HG03457 (cell line): ENCODE data around the gene MFSD6L.
"Not testable (repeated sequence)": the region's sequence is repeated elsewhere in the genome, so short reads cannot be mapped to it uniquely, and the experiment has no call there.

Source experiments
- ATAC-seq: cut with Tn5 transposase; IDR thresholded peaks from one replicate; pipeline ENCODE4 v1.9.1; 2021; ENCODE audit warnings: moderate number of reproducible peaks; ENCODE audit not compliant: unreplicated experiment

MFSD6L gene

DNA sequence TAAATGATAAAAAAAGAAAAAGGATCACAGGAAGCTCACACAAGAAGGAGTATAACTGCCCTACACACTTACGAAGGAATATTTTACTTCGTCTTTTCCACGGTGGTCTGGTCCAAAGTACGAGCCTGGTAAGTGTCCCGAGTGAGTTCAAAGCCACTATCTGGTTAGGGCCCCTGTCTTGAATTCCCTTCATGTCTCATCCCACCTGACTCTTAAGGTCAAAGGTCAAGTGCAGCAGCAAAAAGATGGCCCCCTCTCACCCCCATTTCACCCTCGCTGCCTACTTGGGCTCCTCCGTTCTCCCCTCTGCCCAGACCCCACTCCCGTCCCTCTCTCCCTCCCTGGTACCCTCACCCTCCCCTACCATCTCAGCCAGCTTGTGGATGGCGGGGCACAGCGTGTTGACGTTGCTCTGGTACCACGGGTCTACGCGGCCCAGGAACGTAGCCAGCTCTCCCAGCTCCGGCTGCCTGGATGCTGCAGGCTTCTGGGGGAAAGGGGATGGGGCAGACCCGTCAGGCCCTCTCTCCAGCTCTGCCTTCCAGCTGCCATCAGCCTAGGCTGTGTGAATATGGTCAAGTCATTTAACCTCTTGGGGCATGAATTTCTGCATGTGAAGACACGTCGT lies 27.8 kb upstream of the MFSD6L start:
- ATAC-seq, result no peak

DNA sequence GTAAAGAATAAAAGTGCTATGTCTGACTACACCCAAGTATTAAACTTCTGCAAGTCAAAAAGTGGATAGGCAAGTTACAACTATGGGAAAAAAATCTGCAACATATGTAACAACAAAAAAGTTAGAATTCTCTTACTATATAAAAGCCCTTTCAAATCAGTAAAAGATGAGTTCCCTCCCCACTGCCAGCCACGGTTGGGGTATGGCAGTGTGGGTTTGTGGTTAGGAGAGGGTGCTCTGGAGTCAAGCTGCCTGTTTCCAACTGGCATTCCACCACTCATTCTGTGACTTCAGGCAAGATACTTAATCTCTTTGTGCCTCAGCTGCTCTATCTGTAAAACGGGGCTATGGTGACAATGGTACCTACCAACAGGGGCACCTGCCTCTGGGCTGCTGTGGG lies 26.6 kb upstream of the MFSD6L start:
- ATAC-seq, result no peak

DNA sequence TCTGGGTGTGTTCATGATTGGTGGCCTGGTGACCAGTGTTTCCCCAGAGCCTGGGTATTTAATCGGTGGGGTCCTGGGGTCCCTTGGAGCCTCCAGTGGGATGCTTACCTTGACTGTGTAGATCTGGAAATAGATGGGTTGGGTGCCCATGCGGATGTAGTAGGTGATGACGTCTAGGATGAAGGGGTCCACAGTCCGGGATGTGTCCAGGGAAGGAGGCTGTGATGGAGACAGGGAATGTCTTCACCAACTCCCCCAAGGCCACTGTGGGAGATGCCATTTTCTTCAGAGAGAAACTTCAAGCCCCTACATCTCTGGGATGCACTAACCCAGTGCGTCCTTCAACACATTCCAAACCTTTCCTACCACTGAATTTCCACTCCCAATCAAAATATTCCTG lies 24.1 kb upstream of the MFSD6L start:
- ATAC-seq, result no peak

DNA sequence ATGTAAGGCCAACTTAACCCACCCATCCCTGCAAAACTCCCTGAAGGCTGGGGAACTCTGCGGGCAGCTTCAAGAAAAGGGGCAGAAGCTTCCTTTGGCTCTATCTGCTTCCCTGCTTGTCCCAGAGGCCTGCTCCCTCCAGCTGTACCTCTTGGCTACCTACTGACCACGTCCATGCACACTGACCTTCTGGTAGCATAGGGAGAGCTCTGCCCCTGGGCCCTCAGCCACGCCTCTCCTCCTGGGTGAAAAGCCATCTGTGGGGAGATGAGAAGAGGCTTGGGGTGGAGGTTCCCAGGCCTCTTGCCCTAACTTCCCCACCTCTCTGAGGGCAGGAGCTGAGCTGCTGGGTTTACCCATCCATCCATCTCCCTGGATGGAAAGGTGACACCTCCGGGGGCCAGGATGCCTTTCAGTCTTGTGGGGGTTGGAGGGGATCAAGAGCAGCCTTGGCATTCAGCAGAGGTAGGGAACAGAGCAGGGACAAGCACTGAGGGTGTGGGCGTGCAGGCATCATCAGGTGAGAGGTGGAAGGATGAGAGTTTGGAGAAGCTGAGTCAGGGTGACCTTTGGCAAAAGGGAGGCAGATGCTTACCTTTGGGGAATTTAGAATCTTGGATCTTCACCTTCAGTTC lies 23.4 kb upstream of the MFSD6L start:
- no peak for ATAC-seq

DNA sequence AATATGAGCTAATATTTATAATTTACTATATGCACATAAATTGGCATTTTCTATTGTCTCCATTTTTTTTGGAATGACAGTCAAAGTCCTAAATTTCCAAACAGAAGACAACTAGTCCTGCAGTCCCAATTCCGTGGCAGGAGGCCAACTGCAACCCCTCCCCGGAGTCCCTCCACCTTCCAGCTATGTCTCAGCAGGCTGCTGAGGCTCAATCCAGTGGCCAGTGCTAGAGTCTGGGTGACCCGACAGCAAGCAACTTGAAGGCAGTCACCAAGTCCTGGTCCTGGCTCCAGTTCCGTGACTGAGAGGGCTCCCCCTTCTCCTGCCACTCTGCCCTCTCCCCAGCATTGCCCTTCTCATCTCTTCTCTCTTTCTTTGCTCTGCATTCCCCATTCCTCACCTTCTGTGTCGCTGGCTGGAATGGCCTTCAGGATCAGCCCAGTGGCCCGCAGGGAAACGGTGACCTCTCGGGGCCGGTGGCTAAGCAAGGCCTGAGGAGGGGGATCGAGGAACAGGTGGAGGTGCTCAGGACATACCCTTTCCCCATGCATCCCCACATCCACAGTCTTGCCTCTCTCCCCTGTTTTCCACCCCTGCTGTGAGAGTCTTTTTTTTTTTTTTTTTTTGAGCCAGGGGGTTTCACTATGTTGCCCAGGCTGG lies 22.4 kb upstream of the MFSD6L start:
- no peak for ATAC-seq

DNA sequence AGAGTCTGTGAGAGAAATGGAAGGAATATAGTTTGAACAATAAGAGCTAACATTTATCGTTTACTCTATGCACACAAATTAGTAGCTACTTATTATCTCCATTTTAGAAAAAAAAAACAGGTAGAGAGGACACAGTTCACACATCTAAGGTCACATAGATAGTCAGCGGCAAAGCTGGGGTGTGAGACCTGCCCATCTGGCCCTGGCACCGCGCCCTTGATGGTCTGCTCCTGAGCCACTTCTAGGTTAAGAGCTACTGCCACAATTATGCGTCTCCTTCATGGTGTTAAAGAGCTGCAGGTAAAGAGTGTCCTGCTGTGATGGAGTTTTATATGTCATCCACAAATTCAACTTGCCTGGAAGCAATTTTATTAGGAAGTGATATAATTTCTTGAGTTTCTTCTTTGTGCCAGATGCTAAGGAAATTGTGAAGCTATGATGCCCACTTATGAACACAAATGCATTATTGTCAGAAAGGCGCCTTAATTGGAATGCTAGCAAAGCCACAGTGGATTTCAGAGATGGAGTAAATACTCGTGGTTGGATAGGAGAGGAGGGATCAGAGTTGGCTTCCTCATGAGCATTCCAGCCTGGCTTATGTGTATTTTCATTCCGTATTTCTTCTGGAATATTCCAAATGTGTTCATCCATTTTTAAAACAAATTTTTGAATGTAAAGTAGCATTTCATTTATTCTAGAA lies 21.3 kb upstream of the MFSD6L start:
- ATAC-seq, result no peak

DNA sequence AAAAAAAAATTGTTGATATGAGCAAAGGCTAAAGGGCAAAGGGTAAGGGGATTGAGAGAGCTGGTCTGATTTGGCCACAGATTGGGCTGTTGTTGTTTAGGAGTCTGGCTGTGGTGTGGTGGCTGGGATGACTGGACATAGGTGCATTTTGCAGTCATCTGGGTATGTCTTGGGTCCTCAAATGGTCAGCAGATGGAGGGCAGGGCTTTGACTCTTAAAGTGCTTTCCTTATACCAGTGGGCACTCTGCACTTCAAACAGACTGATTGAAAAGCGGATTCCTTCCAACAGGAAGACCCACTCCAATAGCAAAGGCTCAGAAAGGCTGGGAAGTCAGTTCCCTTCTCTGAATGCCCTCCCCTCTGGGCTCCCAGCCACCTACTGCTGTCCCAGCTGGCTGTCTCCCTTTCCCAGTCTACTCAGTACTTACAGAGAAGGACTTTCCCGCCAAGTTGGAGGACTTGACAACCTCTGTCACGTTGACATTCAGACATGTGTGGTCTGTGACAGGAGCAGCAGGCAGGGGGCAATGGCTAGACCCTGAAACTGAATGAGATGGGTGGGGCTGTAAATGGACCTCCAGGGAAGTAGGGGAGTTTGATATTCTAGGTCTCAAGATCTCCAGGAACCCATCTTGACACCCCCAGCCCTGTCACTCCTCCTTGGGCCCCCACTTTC lies 19.6 kb upstream of the MFSD6L start:
- no peak for ATAC-seq

DNA sequence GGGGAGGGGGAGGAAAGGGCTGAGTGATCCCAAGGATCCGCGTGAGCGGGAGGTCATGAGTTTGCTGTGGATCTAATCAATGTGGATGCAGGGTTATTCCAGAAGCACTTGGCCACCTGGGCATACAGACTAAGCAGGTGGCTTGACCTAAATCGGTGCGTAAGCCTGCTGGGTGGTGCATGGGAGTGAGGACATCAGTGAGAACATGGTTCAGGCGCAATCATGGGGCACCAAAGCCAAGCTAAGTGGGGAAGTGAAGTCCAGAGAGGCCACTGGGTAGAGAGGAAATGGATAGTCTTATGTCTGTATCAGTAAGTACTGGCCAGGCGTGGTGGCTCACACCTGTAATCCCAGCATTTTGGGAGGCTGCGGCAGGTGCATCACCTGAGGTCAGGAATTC lies 18.9 kb upstream of the MFSD6L start:
- no peak for ATAC-seq

DNA sequence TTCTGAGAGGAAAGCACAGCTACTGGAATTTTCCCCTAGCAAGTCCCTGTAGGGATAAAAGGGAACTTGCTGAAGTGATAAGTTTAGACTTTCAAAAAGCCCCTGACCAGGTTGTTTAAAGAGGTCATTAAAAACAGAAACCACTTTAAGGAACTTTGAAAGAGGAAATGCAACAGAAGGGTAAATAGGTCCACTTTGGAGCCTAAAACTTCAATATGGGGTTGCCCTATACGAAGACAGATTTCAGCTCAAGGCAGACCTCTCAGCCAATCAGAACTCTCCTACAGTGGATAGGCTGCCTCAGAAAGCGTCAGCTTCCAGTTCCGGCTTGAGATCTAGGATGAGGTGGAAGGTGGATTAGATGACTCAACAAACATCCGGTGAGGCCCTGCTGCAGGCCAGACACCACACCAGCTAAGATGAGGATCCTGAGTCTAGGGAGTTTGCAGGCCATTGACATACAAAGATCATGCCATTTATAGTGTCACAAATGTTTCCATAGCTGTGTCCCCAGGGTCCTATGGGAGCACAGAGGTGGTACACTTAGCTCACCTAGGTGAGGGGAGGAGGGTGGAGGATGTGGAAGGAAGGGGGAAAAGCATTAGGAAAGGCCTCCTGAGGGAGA lies 7.9 kb upstream of the MFSD6L start:
- peak; percentile 86 for ATAC-seq

DNA sequence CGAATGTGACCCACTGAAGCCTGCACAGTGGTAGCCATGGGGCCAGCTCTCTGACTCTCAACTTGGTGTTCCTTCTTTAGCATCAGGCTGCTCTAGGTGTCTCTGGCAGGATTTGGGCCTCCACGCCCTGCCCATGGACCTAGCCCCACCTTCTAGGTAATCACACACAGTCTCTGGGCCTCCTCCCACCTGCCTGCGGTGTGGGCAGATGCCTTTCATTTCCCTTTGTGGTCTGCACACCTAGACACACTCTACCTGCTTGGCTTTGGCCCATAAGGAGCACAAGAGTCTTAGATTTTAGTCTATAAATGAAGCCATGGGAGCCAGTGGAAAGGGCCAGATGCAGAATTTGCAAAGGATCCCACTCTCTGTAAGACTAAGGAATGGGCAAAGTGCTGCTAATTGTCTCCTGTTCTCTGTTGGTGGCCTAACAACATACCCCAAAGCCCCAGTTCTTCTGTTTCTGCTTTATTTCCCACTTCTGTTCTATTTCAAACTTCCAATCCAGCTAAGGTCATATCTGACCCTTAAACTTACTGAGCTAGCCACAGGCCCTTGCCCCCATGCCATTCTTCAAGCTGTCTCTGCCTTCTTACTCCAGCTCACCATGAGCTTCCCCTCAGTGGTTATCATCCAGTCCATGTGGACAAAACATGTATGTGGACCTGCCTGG lies 7.2 kb upstream of the MFSD6L start:
- ATAC-seq, result no peak

DNA sequence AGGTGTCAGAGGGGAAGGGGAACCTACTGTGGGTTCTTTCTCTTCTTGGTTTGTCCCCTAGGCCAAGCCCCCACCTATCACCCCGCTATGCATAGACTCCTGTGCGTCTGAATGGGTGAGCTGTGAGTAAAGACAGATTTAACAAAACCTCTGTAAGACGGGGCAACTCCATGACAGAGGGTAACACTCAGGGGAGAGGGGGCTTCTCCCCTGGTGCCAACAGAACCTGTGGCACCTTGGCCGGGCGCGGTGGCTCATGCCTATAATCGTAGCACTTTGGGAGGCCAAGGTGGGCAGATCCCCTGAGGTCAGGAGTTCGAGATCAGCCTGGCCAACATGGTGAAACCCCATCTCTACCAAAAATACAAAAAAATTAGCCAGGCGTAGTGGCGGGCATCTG lies 6.2 kb upstream of the MFSD6L start:
- ATAC-seq, result not testable (repeated sequence)

DNA sequence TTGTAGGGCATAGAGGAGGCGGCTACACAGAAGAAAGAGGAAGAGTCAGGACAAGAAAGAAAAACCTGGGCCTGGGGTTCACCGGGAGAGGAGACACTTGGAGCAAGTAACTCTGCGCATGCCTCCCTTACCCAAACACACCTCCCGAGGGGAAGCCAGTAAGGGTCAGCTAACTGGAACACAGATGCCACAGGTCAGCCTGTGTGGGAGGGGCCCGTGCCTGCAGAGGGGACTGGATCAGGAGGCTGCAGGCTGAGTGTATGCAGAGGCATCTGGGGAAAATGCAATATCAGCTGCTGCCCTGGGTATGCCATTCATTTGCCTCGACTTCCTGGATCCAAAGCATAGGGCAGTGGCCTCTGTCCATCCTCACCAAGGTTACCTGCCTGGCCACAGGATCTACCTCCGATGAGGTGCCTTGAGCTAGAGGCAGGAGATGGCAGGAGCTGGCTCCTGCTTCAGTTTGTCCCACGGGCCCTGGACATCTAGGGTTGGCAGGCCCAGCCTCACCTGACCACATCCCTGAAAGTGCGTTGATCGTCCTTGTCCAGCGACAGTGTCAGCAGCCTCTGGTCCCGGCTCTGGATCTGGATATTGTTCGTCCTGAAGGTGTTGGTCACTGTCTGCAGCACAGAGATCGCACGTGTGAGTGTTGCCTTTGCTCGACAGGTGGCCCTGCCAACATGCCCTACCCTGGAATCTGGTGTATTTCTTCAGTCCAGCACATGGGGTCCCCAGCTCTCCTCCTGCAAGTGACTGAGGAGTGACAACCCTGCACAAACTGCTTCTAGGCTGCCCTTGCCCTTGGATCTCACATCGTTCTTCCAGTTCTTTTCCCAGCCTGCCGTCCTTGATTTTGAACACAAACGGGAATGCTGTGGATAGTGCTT lies 4.6 kb upstream of the MFSD6L start:
- ATAC-seq, result no peak

DNA sequence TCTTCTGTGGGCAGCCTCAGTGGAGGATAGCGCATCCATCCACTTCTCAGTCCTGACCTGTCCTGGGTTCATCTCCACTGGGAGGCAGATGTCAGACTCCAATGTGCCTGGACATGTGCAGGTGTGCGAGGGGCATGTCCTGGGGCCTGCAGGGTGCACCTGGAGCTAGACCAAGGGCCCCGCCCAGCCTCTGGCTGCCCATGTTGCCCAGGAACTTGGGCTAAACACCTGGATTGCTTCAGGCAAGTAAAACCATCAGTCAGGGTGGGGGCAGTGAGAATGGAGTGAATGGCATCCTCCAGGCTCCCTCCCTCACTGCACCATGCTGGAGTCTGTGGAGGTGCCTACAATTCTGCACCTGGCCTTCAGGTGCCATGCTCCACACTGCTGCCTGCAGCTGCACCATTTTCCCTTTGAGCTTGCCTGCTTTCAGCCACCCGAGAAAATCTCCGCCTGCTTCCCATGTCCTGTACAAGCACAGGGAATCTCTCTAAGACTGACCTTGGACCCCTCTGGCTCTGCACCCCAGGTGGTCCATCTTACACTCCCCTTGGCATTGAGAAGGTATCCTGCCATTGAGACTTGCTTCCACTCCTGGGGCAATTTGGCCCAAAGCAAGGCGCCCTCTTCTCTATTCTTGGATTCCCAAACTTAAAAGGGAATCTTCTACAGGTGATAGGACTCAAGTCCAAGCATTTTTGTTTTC lies 2.1 kb upstream of the MFSD6L start:
- ATAC-seq, result no peak

DNA sequence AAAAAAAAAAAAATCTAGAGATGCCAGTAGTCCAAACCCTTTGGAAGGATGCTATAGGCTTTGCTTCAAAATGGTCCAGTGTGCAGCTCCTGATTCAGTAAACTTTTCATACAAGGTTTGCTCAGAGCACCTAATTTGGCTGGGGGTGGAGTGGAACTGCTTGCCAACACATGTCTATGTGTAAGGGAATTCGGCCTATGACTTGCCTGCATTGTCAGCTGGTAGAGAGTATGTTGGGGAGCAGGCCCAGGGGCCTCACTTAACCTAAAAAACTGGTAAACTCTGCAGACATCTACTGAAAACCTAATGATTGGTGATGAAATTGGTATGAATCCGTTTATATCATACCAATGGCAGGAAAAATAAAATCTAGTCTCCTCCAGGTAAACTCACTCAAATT lies 1.5 kb upstream of the MFSD6L start:
- no peak for ATAC-seq

DNA sequence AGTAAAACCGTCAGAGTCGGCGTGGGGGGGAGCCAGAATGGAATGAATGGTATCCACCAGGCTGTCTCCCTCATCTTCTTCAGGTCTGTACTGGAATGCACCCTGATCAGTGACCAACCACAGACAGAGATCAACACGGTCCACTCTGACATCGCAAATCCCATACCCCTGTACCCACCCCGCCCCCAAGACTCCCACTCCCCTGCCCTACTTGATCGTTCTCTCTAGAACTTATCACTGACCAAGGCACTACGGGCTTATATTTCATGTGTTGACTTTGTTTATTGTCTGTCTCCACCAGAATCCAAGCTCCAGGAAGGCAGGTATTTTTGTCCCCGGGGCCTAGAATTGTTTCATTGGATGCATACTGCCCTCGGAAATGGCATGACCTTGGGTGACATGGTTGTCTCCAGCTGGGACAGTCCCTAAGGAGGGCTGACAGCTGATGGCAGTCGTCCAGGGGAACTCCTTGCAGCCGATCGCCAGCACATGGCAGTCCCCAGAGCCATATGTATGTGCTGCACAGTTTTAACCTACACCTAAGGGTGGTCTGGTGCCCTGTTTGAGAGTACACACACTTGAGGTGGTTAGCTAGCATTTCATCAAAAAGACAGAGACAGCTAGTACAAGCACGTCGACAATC lies 526 bp upstream of the MFSD6L start:
- ATAC-seq, result no peak

DNA sequence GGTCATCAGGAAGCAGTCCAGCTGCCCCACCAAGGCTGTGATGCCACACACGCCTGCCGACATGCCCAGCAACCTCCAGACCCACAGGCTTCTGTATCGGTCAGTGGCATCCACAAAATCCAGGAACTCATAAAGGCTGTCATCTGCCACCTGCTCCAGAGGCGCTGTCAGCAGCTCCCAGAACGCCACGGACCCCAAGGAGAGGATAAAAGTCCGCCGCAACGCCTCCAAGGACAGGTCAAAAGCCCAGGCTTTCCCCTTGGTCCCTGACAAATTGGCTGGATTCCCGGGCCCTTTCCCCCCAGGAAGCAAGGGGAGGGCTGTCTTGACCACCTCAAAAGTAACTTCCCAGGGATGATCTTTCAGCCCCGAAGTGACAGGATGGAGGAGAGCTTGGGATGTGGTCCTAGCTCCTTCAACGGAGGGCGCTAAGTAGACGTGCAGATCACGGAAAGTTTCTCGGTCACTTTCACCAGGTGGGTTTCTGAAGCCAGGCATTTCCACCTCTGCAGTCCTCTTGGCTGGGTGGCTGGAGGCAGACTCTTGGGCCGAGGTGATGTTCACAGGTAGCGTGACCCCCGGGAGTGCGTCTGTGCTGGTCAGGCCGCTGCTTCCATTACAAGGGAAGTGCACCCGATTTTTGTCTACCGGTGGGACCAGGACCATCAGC lies 854 bp downstream of the MFSD6L start:
- ATAC-seq, result no peak

DNA sequence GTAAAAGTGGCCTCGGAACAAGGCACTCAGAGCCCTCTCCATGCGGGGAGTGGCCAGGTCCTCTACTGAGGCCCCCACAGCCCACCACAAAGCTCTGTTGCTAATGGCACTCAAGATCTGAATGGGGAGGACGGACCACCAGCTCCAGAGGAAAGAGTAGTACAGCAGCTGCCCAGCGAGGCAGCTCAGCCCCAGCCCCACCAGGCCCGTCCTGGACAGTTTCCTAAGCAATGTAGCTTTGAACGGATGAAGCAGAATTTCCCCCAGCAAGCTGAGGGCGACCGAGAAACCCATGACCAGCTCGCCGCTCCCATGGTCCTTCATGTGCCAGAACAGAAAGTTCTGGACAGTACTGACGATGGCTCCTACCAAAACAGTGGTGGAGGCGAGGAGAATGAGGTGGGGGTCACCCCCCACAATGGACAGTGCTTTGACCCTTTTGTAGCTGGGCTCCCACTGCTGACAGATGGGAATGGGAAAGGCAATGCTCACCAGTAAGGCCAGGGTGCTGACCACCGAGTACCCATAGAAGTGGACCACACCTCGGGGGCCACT lies 1.5 kb downstream of the MFSD6L start:
- no peak for ATAC-seq
